Endodermal cell (in vitro differentiated cells): Measurements from ENCODE around the gene RAB1A. TPM values are rescaled to one million over a fixed set of nuclear protein-coding genes. Genes with fewer than 3 reads are reported as not detected.
A peak's percentile ranks its signal among the peaks of the same experiment; 100 is the strongest.

Experiments used
- DNase-seq: peaks from one replicate; pipeline ENCODE4 v3.0.0-alpha.2; 2017
- H3K27ac ChIP-seq: 2 replicates; pipeline ENCODE4 v1.5.1; 2013; ENCODE audit warnings: mild to moderate bottlenecking, low read depth, low read length, moderate library complexity
- H3K27me3 ChIP-seq: 2 replicates; pipeline ENCODE4 v1.6.1; 2013; ENCODE audit warnings: mild to moderate bottlenecking, low read length, moderate library complexity; ENCODE audit not compliant: insufficient read depth, control insufficient read depth, poor library complexity, severe bottlenecking
- H3K36me3 ChIP-seq: 2 replicates; pipeline ENCODE4 v1.7.0; 2013; ENCODE audit warnings: mild to moderate bottlenecking, low read length, moderate library complexity; ENCODE audit not compliant: control insufficient read depth, insufficient read depth
- H3K4me1 ChIP-seq: one replicate; pipeline ENCODE4 v1.7.0; 2013; ENCODE audit warnings: low read length; ENCODE audit not compliant: control insufficient read depth, insufficient read depth
- H3K4me3 ChIP-seq: 2 replicates; pipeline ENCODE4 v1.5.1; 2013; ENCODE audit warnings: mild to moderate bottlenecking, low read length, moderate library complexity
- H3K9ac ChIP-seq: 2 replicates; pipeline ENCODE4 v1.6.1; 2013; ENCODE audit warnings: mild to moderate bottlenecking, low read length, moderate library complexity; ENCODE audit not compliant: poor library complexity, severe bottlenecking; ENCODE audit errors: extremely low read depth
- H3K9me3 ChIP-seq: 2 replicates; pipeline ENCODE4 v1.6.1; 2013; ENCODE audit warnings: mild to moderate bottlenecking, low read length, moderate library complexity; ENCODE audit not compliant: control insufficient read depth
- H3K27ac Mint-ChIP-seq: 2 replicates; pipeline ENCODE4 v1.8.0; 2020; ENCODE audit warnings: mixed read lengths
- H3K27me3 Mint-ChIP-seq: 2 replicates; pipeline ENCODE4 v1.8.0; 2021; ENCODE audit warnings: mild to moderate bottlenecking, mixed read lengths; ENCODE audit not compliant: insufficient read depth
- H3K36me3 Mint-ChIP-seq: 2 replicates; pipeline ENCODE4 v1.8.0; 2020; ENCODE audit warnings: low read depth, mixed read lengths
- H3K4me1 Mint-ChIP-seq: 2 replicates; pipeline ENCODE4 v1.8.0; 2020; ENCODE audit warnings: mixed read lengths
- H3K4me3 Mint-ChIP-seq: 2 replicates; pipeline ENCODE4 v1.8.0; 2020; ENCODE audit warnings: mild to moderate bottlenecking, moderate library complexity, mixed read lengths
- H3K9me3 Mint-ChIP-seq: 2 replicates; pipeline ENCODE4 v1.8.0; 2020; ENCODE audit warnings: mild to moderate bottlenecking, mixed read lengths
- CTCF ChIP-seq: fragments of 200-600 bp; sonication (generic); conservative IDR thresholded peaks from 2 replicates; pipeline ENCODE4 v1.5.0; 2021; ENCODE audit warnings: antibody characterized with exemption, mild to moderate bottlenecking
- WGBS, 2 experiments: methylation state at CpG; one replicate each; pipeline versions ENCODE4 v1.1.5 to v1.1.7; 2013; ENCODE audit warnings: missing lambda C conversion rate in 2 of 2, mixed read lengths in 1 of 2; ENCODE audit not compliant: insufficient coverage in 1 of 2, insufficient read length in 1 of 2; 5-methylcytosine and 5-hydroxymethylcytosine counted together
- total RNA-seq, 2 donors: library from RNA; stranded (reverse); fragmentation: NEBNext Ultra II Directional in 1 of 2; extraction: Animal tissue kit (Norgen Biotek cat#: 25700) in 1 of 2; gene quantifications; 2 replicates in 1 of 2; 3 replicates in 1 of 2; pipeline ENCODE4 v1.2.1, GENCODE V29; 2021

The RAB1A gene
- total RNA-seq, 2 donors from 2014 or later = 122 to 125 TPM

- Histone ChIP-seq H3K27ac (no peak overlapping the region), H3K4me1 (no peaks in the 10 kb centered on the region), H3K27me3 (no peaks in the 10 kb centered on the region), H3K9me3 (no peaks in the 10 kb centered on the region), H3K9ac (no peak overlapping the region), H3K36me3 (no peaks in the 10 kb centered on the region), H3K4me3 (no peak overlapping the region)
- Mint-ChIP-seq H3K27me3 (no peaks in the 10 kb centered on the region), H3K4me3 (no peak overlapping the region), H3K27ac (peak overlapping the region; percentile 60), H3K4me1 (peaks cover 10% of the 10 kb centered on the region), H3K9me3 (no peaks in the 10 kb centered on the region), H3K36me3 (peaks cover 7% of the 10 kb centered on the region)
- 84 to 96% methylated on average over 3 to 7 of the region's 7 CpGs for WGBS, 2 experiments
- no peak for DNase-seq
- TF ChIP-seq CTCF = peak; percentile 20
Observed at GRCh38 chr2:65061146-65061909, 68.6 kb downstream of the RAB1A start.

- Mint-ChIP-seq H3K27ac (no peak overlapping the region), H3K4me3 (no peak overlapping the region), H3K4me1 (peaks cover 10% of the 10 kb centered on the region), H3K27me3 (peaks cover 11% of the 10 kb centered on the region), H3K36me3 (peaks cover 7% of the 10 kb centered on the region), H3K9me3 (no peaks in the 10 kb centered on the region)
- Histone ChIP-seq H3K4me1 (no peaks in the 10 kb centered on the region), H3K27me3 (no peaks in the 10 kb centered on the region), H3K27ac (no peak overlapping the region), H3K9ac (no peak overlapping the region), H3K9me3 (no peaks in the 10 kb centered on the region), H3K36me3 (no peaks in the 10 kb centered on the region), H3K4me3 (no peak overlapping the region)
- no peak for TF ChIP-seq CTCF
- DNase-seq = no peak
- 98 to 100% methylated on average over 1 of the region's 1 CpG for WGBS, 2 experiments
Observed at GRCh38 chr2:65059071-65059470, 70.8 kb downstream of the RAB1A start.

DNA sequence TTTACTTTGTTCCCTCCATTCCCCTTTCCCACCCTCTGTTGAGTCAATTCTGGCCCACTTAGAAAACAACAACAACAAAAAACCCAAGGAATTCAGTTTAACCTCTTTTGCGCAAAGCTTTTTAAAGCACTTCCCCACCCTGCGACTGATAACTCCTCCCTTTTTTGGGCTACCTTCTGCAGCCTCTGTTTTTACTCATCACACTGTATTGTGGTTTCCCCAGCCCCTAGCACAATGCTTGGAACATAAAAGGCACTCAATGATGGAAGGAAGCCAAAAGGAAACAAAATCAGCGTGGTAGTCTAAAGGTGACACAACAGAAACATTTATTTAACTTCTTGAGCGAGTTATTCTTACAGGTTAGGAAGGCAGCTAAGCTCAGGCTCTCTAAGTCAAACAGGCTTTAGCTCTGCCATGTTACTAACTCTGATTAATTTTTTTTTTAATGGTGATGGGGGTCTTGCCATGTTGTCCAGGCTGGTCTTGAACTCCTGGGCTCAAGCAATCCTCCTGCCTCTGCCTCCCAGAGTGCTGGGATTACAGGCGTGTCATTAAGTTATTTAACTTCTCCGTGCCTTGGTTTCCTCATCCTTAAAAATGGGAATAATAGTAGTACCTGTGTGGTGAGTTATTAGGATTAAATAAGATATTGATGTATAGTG, 72.4 kb downstream of the RAB1A start:
- H3K9ac ChIP-seq = peak overlapping the region; percentile 71
- peak overlapping the region; percentile 88 for H3K4me3 ChIP-seq
- 70 to 84% methylated on average over 6 of the region's 6 CpGs for WGBS, 2 experiments
- H3K27ac ChIP-seq = no peak overlapping the region
- no peak for DNase-seq
- H3K4me1 ChIP-seq = no peaks in the 10 kb centered on the region
- Mint-ChIP-seq H3K9me3 (no peaks in the 10 kb centered on the region), H3K4me1 (peaks cover 10% of the 10 kb centered on the region), H3K4me3 (peak overlapping the region; percentile 85), H3K27me3 (peaks cover 11% of the 10 kb centered on the region), H3K36me3 (peaks cover 7% of the 10 kb centered on the region), H3K27ac (peak overlapping the region; percentile 4)
- H3K36me3 ChIP-seq = no peaks in the 10 kb centered on the region
- TF ChIP-seq CTCF = no peak
- no peaks in the 10 kb centered on the region for H3K9me3 ChIP-seq
- H3K27me3 ChIP-seq = no peaks in the 10 kb centered on the region
